ENCODE data around the gene CIBAR2.

GRCh38 chr16:85081765-85082164 lies 30.5 kb downstream of the CIBAR2 start:
- TF ChIP-seq CTCF (IDR thresholded peaks at IDR 0.05) = no peak
- TF ChIP-seq POLR2A (IDR thresholded peaks at IDR 0.05) = no peak

Data from Peyer's patch (tissue), 4 donors.